ENCODE measurements around the gene SLC8A2. TPM values are rescaled to one million over a fixed set of nuclear protein-coding genes. Genes with fewer than 3 reads are reported as not detected.

The SLC8A2 gene
- total RNA-seq, 3 donors from 2014 or later = 0.05 TPM; not detected in 2

DNA sequence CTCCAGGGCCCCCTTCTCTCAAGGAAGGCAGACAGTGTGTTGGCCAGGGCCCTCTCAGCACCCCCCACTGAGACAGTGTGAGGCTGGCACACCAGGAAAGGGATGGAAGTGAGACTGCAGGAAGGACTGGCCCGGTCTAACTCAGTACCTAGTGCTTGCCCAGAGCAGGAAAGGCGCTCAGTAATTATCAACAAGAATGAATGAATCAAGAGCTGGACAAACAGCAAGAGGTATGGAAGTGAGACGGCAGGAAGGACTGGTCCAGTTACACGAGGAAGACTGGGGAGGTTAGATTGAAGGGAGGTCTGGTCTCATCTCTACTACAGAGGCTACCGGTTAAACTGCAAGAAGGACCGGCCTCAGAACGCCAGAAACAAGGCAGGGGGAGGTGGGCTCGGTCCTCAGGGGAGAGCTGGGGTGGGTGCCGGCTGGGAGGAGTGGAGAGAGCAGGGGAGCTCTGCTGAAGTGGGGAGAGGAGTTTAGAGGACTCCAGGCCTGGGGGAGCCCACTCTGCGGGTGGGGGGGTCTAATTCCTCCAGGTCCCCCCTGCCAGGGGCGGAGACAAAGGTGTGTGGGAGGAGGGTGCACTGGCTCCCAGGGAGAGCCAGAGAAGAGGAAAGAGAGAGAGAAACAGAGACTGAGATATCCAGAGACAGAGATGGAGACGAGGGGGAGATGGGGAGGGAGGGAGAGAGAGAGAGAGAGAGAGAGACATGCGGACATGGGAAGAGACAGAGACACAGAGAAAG lies 1.1 kb downstream of the SLC8A2 start:
- Mint-ChIP-seq H3K36me3 (ENCODE audit: insufficient read depth) (no peaks in the 10 kb centered on the region), H3K9me3 (no peaks in the 10 kb centered on the region), H3K4me3 (no peak overlapping the region), H3K4me1 (ENCODE audit: low read depth) (peaks cover 14% of the 10 kb centered on the region), H3K27me3 (ENCODE audit: low read depth) (peaks cover 67% of the 10 kb centered on the region)
- no peak for ATAC-seq
- no peak for DNase-seq

DNA sequence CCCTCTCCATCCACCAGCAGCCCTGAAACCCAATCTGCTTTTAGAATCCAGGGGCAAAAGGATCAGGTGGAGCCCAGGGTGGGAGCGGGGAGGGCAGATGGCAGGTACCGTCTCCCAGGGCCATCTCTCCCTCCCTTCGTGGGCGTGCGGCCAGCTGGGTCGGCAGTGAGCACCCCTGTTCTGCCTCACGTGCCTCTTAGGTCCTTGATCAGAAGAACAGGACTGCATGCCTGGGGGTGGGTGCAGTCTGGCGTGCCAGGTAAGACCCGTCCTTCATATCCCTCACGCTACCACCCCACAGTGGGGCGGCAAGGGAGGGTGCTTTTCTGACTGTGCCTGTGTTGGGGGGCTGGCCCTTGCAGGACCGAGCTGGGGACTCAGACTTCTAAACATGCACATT lies 2.0 kb downstream of the SLC8A2 start:
- H3K9me3 Mint-ChIP-seq = no peaks in the 10 kb centered on the region
- no peak for DNase-seq
- H3K4me1 Mint-ChIP-seq (ENCODE audit: low read depth) = peaks cover 14% of the 10 kb centered on the region
- H3K36me3 Mint-ChIP-seq (ENCODE audit: insufficient read depth) = no peaks in the 10 kb centered on the region
- no peak for ATAC-seq
- peaks cover 73% of the 10 kb centered on the region for H3K27me3 Mint-ChIP-seq (ENCODE audit: low read depth)
- H3K4me3 Mint-ChIP-seq = no peak overlapping the region

DNA sequence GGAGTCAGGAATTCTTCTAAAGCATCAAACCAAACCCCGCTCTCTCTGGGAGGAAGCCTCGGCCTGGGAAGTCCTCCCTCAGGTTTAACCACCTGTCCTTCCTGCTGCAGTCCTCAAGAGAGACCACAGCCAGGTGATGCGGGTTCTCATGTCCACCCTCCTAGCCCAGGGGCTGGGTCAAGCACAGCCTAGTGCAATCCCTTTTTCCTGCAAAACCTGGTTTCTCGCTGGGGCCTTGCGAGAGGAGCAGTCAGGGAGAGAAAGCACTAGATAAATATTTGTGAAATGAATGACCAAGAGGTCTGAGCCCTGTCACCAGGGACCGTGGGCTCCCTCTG lies 2.4 kb downstream of the SLC8A2 start:
- Mint-ChIP-seq H3K27me3 (ENCODE audit: low read depth) (peaks cover 72% of the 10 kb centered on the region), H3K4me1 (ENCODE audit: low read depth) (peaks cover 14% of the 10 kb centered on the region)
- DNase-seq = no peak

DNA sequence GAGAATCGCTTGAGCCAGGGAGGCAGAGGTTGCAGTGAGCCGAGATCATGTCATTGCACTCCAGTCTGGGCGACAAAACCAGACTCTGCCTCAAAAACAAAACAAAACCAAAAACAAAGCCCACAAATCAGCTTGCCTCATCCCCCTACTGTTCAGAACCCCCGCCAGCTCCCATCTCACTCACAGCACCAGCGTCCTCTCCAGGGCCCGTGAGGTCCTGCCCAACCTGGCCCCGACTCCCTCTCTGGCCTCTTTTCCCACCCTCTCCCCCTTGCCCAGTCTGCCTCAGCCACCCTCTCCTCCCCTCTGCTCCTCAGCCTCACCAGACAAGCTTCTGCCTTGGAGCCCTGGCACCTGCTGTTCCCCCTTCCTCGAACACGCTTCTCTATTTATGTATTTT lies 3.8 kb downstream of the SLC8A2 start:
- ATAC-seq (no peak), DNase-seq (no peak)
- H3K27me3 Mint-ChIP-seq (ENCODE audit: low read depth) = peaks cover 66% of the 10 kb centered on the region
- peaks cover 14% of the 10 kb centered on the region for H3K4me1 Mint-ChIP-seq (ENCODE audit: low read depth)
- H3K4me3 Mint-ChIP-seq = no peak overlapping the region
- H3K36me3 Mint-ChIP-seq (ENCODE audit: insufficient read depth) = no peaks in the 10 kb centered on the region
- no peaks in the 10 kb centered on the region for H3K9me3 Mint-ChIP-seq

More for the DNA sequence above, 2.4 kb downstream of the SLC8A2 start:
- no peak for ATAC-seq
- Mint-ChIP-seq H3K4me3 (no peak overlapping the region), H3K9me3 (no peaks in the 10 kb centered on the region), H3K36me3 (ENCODE audit: insufficient read depth) (no peaks in the 10 kb centered on the region)

DNA sequence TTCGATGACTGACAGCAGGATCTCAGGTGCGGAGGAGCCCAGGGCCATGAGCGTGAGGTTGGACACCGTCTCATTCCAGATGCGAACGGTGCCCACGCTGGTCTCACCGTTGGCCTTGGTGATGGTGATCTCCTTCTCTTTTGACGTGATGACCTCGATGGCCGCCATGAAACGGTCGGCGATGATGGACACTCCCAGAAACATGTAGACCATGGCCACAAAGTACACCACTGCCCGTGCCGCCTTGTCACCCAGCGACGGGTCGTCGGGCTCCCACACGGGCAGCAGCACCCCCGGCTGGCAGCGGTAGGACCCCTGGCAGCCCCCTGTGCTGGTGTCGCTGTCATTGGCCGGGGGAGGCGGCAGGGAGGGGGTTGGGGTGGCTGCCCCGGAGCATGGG lies 5.7 kb downstream of the SLC8A2 start:
- H3K9me3 Mint-ChIP-seq = no peaks in the 10 kb centered on the region
- H3K4me3 Mint-ChIP-seq = no peak overlapping the region
- peaks cover 8% of the 10 kb centered on the region for H3K4me1 Mint-ChIP-seq (ENCODE audit: low read depth)
- no peak for DNase-seq
- H3K27me3 Mint-ChIP-seq (ENCODE audit: low read depth) = peaks cover 62% of the 10 kb centered on the region
- no peaks in the 10 kb centered on the region for H3K36me3 Mint-ChIP-seq (ENCODE audit: insufficient read depth)
- ATAC-seq = no peak

DNA sequence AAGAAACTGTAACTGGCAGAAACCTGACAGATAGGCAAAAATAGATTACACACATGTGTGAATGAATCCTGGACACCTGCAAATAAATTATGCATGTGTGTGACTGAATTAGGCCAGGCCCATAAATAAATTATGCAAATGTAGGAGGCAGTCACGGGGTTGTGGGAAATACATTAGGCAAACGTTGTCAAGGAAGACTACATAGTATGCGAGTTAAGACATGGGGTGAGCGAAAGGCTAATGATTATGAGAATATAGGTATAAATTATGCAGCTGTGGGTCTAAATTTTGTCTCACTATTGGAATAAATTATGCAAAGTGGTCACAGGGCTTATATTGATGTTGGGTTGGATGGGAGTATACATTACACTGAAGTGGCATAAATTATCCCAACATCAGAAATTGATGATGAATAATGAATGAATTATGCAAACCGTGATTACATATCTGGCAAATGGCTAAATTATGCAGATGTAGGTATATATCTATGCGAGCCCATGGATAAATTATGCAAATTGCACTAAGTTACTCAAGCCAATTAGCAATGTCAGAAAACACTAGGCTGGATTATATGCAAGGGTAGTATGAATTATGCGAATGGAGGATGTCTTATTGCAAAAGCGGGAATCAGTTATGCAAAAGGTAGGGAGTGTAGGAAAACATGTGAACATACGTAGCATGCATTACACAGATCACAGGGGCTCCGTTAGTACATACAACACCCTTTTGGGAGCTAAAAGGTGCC lies 6.8 kb downstream of the SLC8A2 start:
- Mint-ChIP-seq H3K4me3 (no peak overlapping the region), H3K27me3 (ENCODE audit: low read depth) (peaks cover 54% of the 10 kb centered on the region), H3K36me3 (ENCODE audit: insufficient read depth) (no peaks in the 10 kb centered on the region), H3K4me1 (ENCODE audit: low read depth) (peaks cover 5% of the 10 kb centered on the region), H3K9me3 (no peaks in the 10 kb centered on the region)
- DNase-seq (no peak), ATAC-seq (no peak)

DNA sequence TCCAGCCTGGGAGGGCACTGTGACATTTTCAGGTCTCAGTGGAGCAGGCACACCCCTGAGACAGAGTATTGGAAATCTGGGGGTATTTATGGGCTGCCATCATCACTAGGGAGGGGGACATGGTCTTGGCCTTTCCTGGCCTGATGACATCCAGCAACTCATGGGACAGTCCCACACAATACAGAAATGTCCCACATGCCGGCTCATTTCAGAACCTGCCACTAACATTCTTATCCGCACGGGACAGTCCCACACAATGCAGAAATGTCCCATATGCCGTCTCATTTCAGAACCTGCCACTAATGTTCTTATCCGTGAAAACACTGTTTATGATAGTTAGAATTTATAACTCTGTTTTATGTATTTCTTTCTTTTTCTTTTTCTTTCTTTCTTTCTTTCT lies 9.8 kb downstream of the SLC8A2 start:
- no peak overlapping the region for H3K4me3 Mint-ChIP-seq
- H3K36me3 Mint-ChIP-seq (ENCODE audit: insufficient read depth) = no peaks in the 10 kb centered on the region
- DNase-seq (no peak), ATAC-seq (no peak)
- H3K9me3 Mint-ChIP-seq = no peaks in the 10 kb centered on the region
- H3K27me3 Mint-ChIP-seq (ENCODE audit: low read depth) = peaks cover 33% of the 10 kb centered on the region
- peaks cover 2% of the 10 kb centered on the region for H3K4me1 Mint-ChIP-seq (ENCODE audit: low read depth)

DNA sequence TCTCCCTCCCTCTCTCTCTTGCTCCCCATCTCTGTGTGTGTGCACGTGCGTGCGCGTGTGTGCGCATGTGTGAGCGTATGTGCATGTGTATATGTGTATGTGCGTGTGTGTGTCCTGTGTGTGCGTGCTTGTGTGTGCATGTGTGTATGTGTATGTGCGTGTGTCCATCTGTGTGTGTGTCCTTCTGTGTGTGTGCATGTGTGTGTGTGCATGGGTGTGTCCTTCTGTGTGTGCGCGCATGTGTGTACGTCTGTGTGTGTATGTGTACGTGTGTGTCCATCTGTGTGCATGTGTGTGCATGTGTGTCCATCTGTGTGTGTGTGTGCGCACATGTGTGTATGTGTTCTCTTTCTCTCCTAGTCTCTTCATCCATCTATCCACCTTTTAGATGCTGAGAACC lies 12.2 kb downstream of the SLC8A2 start:
- no peak overlapping the region for H3K4me3 Mint-ChIP-seq
- no peak for ATAC-seq
- no peaks in the 10 kb centered on the region for H3K36me3 Mint-ChIP-seq (ENCODE audit: insufficient read depth)
- peaks cover 2% of the 10 kb centered on the region for H3K4me1 Mint-ChIP-seq (ENCODE audit: low read depth)
- peaks cover 10% of the 10 kb centered on the region for H3K9me3 Mint-ChIP-seq
- peaks cover 35% of the 10 kb centered on the region for H3K27me3 Mint-ChIP-seq (ENCODE audit: low read depth)
- DNase-seq = no peak

DNA sequence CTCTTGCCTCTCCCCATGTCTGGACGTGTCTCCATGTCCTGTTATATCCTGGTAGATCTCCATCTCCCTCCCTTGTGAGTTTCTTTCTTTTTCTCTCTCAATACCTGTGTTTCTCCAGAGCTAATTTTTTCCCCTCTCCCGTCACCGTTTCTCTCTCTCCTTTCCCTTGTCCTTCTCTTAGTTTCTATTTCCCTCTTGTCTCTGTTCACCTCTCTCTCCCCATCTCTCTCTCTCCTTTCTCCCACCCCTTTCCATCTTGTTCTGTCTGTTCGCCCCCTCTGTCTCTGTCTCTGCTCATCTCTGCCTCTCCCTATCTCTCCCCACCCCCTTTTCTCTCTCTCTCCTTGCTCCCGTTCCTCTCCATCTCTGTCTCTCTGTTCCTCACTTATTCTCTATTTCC lies 13.0 kb downstream of the SLC8A2 start:
- no peak overlapping the region for H3K4me3 Mint-ChIP-seq
- peaks cover 2% of the 10 kb centered on the region for H3K4me1 Mint-ChIP-seq (ENCODE audit: low read depth)
- peaks cover 39% of the 10 kb centered on the region for H3K27me3 Mint-ChIP-seq (ENCODE audit: low read depth)
- no peak for ATAC-seq
- H3K9me3 Mint-ChIP-seq = peaks cover 10% of the 10 kb centered on the region
- no peak for DNase-seq
- H3K36me3 Mint-ChIP-seq (ENCODE audit: insufficient read depth) = no peaks in the 10 kb centered on the region

DNA sequence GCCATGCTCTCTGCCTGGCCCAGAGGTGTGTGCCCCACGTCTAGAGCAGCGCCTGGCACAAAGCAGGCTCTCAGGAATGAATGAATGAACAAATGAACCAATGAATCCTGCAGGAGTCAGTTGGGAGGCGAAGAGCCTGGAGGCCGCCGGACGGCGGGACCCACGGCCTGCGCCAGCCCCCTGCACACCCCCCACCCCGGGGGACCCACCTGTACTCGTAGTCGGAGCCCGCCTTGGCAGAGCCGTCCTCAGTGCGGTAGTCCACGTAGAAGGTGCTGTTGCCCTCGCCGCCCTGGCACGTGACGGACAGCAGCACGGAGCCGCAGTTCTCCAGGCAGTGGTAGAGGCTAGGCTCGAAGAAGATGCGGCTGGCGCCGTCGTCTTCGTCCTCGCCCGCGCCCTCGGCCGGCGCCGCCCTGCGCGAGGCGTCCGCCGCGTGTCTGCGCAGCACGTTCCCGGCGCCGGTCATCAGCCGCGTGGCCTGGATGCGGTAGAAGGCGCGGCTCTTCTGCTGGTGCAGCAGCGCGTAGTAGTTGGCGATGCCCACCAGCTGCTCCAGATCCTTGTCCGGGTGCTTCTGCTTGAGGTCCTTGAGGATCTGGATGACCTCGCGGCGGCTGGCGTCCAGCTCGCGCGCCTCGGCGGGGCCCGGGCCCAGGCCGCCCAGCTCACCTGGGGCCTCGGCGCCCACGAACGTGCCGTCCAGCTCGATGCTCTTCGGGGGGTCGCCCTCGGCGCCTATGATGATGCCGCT lies 14.8 kb downstream of the SLC8A2 start:
- H3K4me1 Mint-ChIP-seq (ENCODE audit: low read depth) = peaks cover 2% of the 10 kb centered on the region
- no peaks in the 10 kb centered on the region for H3K36me3 Mint-ChIP-seq (ENCODE audit: insufficient read depth)
- DNase-seq (no peak), ATAC-seq (peak in 1 of 2 donors; percentile 18)
- H3K27me3 Mint-ChIP-seq (ENCODE audit: low read depth) = peaks cover 34% of the 10 kb centered on the region
- peaks cover 10% of the 10 kb centered on the region for H3K9me3 Mint-ChIP-seq
- no peak overlapping the region for H3K4me3 Mint-ChIP-seq

DNA sequence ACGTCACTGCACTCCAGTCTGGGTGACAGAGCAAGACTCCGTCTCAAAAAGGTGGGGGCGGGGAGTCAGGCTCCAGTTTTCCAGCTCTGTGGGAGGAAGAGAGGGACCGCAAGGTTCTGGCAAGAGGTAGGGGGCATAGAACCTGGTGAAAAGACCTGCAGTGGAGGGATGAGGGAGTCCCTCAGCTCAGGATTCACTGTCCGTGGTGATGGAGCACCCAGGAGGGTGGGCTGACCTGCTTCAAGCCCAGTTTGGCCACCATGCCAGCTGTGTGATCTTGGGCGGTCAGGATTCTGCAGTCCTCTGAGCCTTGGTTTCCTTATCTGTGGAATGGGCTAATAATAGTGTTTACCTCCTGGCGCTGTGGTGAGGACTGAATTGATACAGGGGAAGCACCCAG lies 21.2 kb downstream of the SLC8A2 start:
- Mint-ChIP-seq H3K9me3 (peaks cover 3% of the 10 kb centered on the region), H3K4me1 (ENCODE audit: low read depth) (peaks cover 22% of the 10 kb centered on the region), H3K27me3 (ENCODE audit: low read depth) (peaks cover 44% of the 10 kb centered on the region), H3K36me3 (ENCODE audit: insufficient read depth) (no peaks in the 10 kb centered on the region), H3K4me3 (no peak overlapping the region)
- DNase-seq = no peak
- ATAC-seq = no peak

DNA sequence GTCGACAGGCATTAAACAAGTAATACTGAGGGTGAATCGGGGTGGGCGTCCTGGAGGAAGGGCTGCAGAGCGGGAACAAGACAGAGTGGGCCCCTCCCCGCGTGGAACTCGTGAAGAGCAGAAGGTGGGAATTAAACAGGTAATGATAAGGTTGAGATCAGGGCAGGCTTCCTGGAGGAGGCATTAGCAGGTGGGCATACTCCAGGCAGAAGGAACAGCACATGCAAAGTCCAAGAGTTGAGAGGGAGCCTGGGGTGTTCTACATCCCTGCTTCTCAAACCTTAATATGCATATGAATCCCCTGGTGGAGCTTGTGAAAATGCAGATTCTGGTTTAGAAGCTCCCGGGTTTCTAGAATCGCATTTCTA lies 23.3 kb downstream of the SLC8A2 start:
- H3K9me3 Mint-ChIP-seq = no peaks in the 10 kb centered on the region
- H3K4me3 Mint-ChIP-seq = peak overlapping the region; percentile 38
- no peak for ATAC-seq
- no peak for DNase-seq
- peaks cover 42% of the 10 kb centered on the region for H3K4me1 Mint-ChIP-seq (ENCODE audit: low read depth)
- peaks cover 48% of the 10 kb centered on the region for H3K27me3 Mint-ChIP-seq (ENCODE audit: low read depth)
- no peaks in the 10 kb centered on the region for H3K36me3 Mint-ChIP-seq (ENCODE audit: insufficient read depth)

DNA sequence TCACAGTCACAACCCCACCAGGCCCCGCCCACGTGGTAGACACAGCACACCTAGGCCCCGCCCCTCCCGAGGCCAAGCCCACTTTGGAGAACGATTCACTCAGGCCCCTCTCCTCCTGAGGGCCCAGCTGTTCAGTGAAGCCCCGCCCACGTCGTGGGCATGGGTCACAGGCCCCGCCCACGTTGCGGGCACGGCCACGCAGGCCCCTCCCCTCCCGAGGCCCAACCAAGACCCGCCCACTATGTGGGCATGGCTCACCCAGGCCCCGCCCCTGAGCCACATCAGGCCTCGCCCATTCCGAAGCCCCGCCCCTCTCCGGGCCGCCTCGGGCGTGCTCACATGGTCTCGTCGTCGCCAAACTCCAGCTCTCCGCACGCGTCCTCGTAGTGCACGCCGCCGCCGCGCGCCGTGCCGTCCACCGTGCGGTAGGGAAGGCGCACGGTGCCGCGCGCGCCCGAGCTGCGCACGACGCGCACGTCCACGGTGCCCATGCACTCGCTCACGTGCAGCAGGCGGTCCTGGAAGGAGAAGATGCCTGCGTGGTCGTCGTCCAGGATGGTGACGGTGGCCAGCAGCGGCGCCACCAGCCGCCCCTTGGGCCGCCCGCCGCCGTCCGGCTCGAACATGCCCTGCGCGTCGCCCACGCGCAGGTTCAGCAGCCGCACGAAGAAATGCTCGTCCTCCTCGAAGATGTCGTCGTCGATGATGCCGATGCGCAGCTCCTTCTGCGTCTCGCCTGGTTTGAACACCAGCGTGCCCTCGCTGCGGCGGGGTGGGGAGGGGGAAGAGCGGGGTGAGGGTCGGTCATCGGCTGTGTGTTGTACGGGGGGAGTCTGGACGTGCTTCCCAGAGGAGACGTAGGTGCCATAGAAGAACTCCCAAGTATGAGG lies 24.0 kb downstream of the SLC8A2 start:
- Mint-ChIP-seq H3K27me3 (ENCODE audit: low read depth) (peaks cover 54% of the 10 kb centered on the region), H3K4me3 (no peak overlapping the region), H3K36me3 (ENCODE audit: insufficient read depth) (no peaks in the 10 kb centered on the region), H3K4me1 (ENCODE audit: low read depth) (peaks cover 47% of the 10 kb centered on the region), H3K9me3 (no peaks in the 10 kb centered on the region)
- DNase-seq (peak; percentile 39), ATAC-seq (peak; percentile 71 to 82)

All from activated T-cell treated with anti-CD3 and anti-CD28 coated beads, Interleukin-2, amount 50 U/mL, for 4 hours (primary cell).